GM19239 (cell line): ENCODE data around the gene CARD9.
"Not testable (repeated sequence)": the region's sequence is repeated elsewhere in the genome, so short reads cannot be mapped to it uniquely, and the experiment has no call there.

ENCODE experiments used
- DNase-seq: peaks from one replicate; pipeline ENCODE4 v3.0.0; 2011; ENCODE audit warnings: low spot score; ENCODE audit not compliant: insufficient read length
- FAIRE-seq: peaks from 2 replicates; lab custom pipeline; 2011; peaks lifted over from hg19 to GRCh38; lab: Jason Lieb, UNC

Gene CARD9

GRCh38 chr9:136352682-136353081, 20.8 kb downstream of the CARD9 start:
- no peak for DNase-seq
- FAIRE-seq: no peak

- DNase-seq, FAIRE-seq: not testable (repeated sequence)
Observed at GRCh38 chr9:136351868-136352267, 21.6 kb downstream of the CARD9 start.

- FAIRE-seq (no peak), DNase-seq (no peak)
Observed at GRCh38 chr9:136351252-136351800, 22.1 kb downstream of the CARD9 start.

- DNase-seq (no peak), FAIRE-seq (no peak)
Observed at GRCh38 chr9:136349546-136349945, 23.9 kb downstream of the CARD9 start.

- DNase-seq: no peak
- FAIRE-seq: no peak
Observed at GRCh38 chr9:136348691-136349090, 24.8 kb downstream of the CARD9 start.

- FAIRE-seq (no peak), DNase-seq (no peak)
Observed at GRCh38 chr9:136347472-136348256, 25.8 kb downstream of the CARD9 start.

- FAIRE-seq (no peak), DNase-seq (no peak)
Observed at GRCh38 chr9:136346927-136347465, 26.5 kb downstream of the CARD9 start.

GRCh38 chr9:136346157-136346481, 27.4 kb downstream of the CARD9 start:
- no peak for FAIRE-seq
- no peak for DNase-seq

GRCh38 chr9:136345281-136346156, 27.9 kb downstream of the CARD9 start:
- FAIRE-seq (no peak), DNase-seq (no peak)

GRCh38 chr9:136344544-136345280, 28.8 kb downstream of the CARD9 start:
- FAIRE-seq (no peak), DNase-seq (no peak)

GRCh38 chr9:136343884-136344269, 29.6 kb downstream of the CARD9 start:
- DNase-seq (no peak), FAIRE-seq (no peak)

GRCh38 chr9:136343121-136343883, 30.2 kb downstream of the CARD9 start:
- no peak for FAIRE-seq
- no peak for DNase-seq

- FAIRE-seq: peak; percentile 79
Observed at GRCh38 chr9:136342181-136343120, 31.0 kb downstream of the CARD9 start.

GRCh38 chr9:136341769-136342168, 31.7 kb downstream of the CARD9 start:
- no peak for FAIRE-seq
- DNase-seq: no peak

More at GRCh38 chr9:136342181-136343120, 31.0 kb downstream of the CARD9 start:
- peak; percentile 80 for DNase-seq

GRCh38 chr9:136341042-136341655, 32.3 kb downstream of the CARD9 start:
- FAIRE-seq (no peak), DNase-seq (no peak)

GRCh38 chr9:136340356-136341041, 33.0 kb downstream of the CARD9 start:
- DNase-seq (no peak), FAIRE-seq (no peak)

- FAIRE-seq: no peak
- DNase-seq: no peak
Observed at GRCh38 chr9:136339958-136340310, 33.5 kb downstream of the CARD9 start.
